Measurements from ENCODE around the gene NRARP.
"Not testable (repeated sequence)": the region's sequence is repeated elsewhere in the genome, so short reads cannot be mapped to it uniquely, and the experiment has no call there.

Gene NRARP, protein sequence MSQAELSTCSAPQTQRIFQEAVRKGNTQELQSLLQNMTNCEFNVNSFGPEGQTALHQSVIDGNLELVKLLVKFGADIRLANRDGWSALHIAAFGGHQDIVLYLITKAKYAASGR

DNA sequence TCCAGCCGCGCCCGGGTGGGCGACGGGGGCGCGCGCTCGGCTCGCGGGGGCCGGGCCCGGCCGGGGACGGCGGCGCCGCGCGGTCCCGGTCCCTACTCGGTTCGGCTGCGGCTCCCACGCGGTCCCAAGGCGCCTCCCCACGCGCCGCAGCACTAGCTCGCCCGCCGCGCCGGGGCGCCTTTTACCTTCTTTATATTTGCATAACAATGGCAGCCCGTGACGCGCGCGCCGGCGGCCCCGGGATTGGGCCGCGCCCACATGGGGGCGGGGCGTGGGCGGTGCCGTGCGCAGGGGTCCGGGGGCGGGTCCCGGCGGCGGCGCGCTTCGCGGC, at the start of gene NRARP:
TSS of gene NRARP (minus strand) at position 154 of the 331 bp plus-strand sequence. CDS start 343 bp downstream, outside the sequence.
- peak; percentile 88 for DNase-seq (ENCODE audit: low read depth in 2 of 2)

DNA sequence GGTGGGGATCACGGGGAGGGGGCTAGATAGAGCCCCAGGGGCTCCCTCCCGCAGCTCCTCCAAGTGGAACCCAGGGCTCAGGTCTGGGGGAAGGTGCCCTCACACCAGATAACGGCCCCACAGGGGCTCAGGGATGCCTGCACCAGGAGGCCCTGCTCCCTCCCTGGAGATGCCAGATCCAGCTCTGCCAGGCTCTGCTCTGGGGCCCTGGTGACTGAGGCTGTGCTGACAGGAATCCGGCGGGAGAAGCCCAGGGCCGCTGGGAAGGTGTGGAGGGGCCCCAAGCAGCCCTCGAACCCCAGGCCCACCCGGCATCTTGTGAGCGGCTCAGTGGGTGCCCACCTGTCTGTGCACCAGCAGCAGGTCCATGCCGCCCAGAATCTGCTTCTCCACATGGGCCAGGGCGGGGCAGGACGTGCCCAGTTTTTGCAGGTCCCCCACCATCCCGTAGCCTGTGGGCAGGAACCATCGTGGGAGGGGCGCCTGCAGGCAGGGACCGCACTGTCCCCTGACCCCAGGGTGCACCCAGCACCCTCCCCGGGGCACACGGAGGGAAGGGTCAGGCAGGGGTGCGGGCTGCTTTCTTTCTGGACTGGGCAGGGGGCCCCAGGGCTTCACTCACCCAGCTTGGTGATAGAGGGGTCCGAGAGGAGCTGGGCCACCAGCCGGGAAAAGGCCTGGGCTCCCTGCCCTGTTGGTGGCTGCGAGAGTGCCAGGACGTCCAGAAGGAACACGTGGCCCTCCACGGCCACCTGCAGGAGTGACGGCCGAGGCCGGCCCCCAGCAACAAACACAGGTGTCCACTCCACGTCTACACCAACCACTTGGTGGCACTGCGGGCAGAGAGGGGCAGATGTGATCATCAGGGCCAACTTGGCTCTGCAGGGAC, 48.9 kb upstream of the NRARP start:
- DNase-seq (ENCODE audit: low read depth in 2 of 2) = no peak

DNA sequence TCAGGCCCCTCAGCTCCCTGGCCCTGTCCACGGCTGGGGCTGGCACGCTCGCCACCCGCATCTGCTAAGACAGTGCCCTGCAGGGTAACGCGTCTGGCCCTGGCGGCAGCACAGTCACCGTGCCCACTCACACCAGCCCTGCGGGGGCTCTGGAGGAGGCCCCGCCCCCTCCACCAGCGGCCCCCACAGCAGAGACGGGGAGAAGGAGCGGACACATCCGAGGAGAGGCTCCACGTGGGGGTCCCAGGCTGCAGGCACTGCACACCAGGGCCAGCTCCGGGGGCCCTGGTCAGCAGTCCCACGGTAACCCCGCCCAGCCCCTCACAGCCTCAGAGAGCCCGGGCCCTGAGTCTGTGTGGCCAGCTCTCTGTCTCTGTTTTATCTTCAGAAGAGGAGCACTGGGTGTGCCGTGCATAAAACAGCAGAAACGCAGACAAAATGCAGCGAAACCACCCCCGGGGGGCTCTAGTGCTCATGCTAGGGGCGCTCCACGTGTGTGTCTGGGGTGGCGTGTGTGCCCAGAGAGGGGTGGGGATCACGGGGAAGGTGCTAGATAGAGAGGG, 47.5 kb upstream of the NRARP start:
- DNase-seq (ENCODE audit: low read depth in 2 of 2) = no peak

DNA sequence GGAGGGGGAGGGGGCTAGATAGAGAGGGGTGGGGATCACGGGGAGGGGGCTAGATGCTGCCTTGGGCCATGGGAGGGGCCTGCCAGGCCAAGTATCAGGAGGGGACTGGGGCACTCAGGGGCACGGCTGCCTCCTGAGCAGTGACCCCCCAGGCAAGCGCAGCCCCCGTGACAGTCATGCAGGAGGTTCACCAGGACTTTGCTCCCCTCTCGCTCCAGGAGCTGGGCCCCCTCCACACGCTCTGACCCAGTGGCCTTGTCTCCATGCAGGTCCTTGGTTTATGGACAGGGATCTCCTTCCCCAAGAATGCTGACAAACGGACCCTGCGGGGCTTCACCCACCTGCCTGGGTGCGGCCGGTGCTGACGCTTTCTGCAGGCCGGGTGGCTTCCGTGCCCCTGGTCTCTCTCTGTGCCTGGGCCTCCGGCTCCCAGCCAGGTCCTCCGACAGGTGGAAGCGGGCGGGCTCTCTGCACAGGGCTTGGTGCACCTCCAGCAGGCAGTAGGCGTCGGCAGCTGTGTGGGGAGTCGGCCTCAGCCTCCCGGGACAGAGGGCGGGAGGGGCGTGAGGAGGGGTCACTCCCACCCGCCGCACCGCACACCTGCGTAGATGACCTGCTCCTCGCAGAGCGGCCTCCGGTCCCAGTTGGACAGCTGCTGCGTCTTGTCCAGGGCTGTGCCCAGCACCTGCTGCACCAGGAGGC, 46.8 kb upstream of the NRARP start:
- no peak for DNase-seq (ENCODE audit: low read depth in 2 of 2)

DNA sequence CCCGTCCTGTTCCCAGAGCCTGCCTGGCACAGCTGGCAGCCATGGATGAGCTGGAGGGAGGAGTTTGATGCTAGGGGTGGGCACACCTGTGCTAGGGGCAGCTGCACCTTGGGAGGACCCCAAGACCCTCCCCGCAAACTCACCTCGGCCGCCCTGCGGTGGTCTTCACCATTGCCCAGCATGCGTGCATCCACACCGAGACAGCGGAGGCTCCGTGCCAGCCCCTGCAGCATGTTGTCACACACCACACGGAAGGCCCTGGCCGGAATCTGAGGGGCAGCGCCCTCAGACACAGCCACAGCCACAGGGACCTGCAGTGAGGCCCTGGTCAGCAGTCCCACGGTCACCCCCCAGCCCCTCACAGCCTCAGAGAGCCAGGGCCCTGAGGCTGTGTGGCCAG, 45.9 kb upstream of the NRARP start:
- no peak for DNase-seq (ENCODE audit: low read depth in 2 of 2)

DNA sequence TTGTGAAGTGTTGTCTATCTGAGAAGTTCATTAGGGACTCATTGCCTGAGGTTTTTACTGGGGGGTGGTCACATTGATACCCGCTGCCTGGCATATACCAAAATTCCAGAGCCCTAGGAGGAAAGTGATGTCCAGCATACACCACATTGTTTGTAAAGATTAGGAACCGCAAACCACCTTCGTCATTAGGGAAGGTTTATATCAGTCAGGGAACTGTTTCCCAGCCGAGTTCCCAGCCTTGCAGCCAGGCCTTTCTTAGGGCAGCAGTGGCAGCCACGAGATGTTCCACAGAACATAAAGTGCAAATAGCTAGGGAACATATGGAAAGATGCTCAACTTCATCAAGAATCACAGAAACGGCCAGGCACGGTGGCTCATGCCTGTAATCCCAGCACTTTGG, 40.4 kb upstream of the NRARP start:
- no peak for DNase-seq (ENCODE audit: low read depth in 2 of 2)

DNA sequence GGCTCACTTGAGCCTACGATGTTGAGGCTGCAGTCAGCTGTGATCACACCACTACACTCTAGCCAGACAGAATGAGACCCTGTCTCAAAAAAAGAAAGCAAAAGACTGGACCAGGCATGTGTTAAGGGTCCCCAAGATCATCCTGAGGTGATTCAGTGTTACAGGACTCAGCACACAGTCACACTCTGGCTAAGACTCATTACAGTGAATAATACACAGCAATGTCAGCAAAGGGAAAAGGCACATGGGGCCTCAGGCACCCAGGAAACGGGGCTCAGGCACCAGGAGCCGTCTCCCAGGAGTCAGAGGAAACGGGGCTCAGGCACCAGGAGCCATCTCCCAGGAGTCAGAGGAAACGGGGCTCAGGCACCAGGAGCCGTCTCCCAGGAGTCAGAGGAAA, 39.2 kb upstream of the NRARP start:
- DNase-seq (ENCODE audit: low read depth in 2 of 2) = no peak

DNA sequence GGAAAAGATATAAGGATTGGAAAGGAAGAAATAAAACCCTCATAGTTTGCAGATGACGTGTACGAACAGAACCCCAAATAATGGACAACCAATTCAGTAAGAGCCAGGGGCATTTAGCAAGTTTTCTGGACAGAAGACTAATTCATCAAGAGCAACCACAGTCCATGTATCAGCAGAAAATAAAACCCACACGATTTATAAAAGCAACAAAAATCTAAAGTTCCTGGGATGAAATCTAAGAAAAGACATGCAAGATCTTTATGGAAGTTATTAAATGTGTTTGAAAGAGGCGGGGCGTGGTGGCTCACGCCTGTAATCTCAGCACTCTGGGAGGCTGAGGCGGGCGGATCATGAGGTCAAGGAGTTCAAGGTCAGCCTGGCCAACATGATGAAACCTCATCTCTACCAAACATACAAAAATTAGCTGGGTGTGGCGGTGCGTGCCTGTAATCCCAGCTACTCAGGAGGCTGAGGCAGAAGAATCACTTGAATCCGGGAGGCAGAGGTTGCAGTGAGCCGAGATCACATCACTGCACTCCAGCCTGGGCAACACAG, 37.9 kb upstream of the NRARP start:
- not testable (repeated sequence) for DNase-seq (ENCODE audit: low read depth in 2 of 2)

DNA sequence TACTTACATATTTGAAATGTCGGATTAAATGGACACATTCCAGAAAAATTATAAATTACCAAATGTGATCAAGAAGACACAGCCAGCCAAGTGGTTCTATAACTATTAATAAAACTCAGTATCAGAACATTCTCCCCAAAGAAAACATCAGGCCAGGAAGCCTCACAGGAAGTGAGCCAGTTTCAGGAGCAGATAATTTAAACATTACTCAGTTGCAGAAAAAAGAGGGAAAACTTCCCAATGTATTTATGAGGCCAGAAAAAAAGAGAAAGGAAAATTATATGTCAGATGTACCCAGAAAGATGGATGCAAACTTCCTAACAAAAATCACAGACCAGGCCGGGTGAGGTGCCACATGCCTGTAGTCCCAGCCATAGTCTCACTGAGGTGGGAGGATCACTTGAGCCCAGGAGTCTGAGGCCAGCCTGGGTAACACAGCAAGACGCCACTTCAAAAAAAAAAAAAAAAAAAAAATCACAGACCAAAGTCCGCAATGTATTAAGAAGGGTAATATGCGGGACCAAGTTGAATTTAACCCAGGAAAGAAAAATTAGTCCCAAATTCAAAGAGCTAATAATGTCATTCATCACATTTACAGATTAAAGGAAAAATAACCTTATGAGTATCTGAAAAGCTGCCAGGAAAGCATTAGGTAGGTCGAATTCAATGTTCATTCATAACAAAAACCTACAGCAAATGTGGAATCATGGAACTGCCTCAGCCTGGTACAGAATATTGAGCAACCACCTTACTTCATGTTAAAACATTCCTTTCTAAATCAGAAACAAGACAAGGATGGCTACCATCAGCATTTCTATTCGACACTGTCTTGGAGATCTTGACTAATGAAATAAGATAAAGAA, 37.2 kb upstream of the NRARP start:
- DNase-seq (ENCODE audit: low read depth in 2 of 2) = no peak

DNA sequence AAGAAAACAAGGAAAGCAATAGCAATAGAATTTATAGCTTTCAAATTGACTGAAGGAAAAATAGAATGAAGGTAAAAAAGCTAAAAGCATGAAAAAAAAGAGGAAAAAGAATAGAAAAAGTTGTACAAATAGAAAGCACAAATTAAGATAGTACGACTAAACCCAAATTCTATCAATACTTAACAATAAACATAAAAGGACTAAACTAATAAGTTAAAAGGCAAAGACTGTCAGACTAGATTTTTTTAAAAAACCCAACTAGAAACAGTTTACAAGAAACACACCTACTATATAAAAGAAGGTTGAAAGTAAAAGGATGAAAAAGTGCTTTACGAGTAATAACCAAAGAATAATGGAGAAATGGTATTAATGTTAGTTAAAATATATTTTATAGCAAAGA, 34.7 kb upstream of the NRARP start:
- no peak for DNase-seq (ENCODE audit: low read depth in 2 of 2)

DNA sequence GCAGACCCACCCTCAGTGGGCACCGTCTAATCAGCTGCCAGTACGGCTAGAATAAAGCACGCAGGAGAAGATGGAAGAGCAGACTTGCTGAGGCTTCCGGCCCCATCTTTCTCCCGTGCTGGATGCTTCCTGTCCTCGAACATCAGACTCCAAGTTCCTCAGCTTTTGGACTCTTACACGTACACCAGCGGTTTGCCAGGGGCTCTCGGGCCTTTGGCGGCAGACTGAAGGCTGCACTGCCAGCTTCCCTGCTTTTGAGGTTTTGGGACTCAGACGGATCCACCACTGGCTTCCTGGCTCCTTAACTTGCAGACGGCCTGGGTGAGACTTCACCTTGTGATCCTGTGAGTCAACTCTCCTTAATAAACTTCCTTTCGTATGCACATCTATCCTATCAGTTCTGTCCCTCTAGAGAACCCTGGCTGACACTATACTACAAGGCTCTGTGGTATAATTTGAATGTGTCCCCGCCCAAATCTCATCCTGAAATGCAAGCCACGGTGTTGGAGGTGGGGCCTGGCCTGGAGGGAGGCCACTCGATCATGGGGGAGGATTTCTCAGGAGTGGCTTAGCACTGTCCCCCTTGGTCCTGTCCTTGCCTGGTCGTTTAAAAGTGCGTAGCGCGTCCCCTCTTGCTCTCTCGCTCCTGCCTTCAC, 31.1 kb upstream of the NRARP start:
- DNase-seq (ENCODE audit: low read depth in 2 of 2) = no peak

DNA sequence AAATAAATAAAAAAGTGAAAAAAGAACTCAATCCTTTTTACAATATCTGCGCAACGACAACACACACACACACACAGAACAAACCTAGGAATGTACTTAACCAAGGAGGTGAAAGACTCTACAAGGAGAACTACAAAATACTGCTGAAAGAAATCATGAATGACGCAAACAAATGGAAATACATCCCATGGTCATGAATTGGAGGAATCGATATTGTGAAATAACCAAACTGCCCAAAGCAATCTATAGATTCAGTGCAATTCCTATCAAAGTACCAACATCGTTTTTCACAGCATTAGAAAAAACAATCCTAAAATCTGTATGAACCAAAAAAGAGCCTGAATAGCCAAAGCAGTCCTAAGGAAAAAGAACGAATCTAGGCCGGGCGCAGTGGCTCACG, 29.9 kb upstream of the NRARP start:
- no peak for DNase-seq (ENCODE audit: low read depth in 2 of 2)

DNA sequence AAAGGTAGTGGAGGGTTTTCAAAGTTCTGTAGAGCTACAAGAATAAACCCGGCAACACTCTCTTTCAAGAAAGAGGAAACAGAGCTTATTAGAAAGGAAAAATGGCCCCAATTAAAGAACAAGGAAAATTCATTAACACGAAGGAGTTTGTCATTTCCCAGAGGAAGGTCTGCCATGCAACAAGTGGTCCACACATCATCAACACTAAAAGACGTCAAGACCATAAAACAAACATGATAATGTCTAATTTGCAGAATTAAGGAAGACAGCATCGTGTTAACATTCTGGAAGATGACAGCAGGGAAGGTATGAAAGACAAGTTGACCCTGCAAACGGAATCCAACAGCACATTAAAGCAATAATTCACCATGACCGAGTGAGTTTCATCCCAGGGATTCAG, 28.6 kb upstream of the NRARP start:
- no peak for DNase-seq (ENCODE audit: low read depth in 2 of 2)

DNA sequence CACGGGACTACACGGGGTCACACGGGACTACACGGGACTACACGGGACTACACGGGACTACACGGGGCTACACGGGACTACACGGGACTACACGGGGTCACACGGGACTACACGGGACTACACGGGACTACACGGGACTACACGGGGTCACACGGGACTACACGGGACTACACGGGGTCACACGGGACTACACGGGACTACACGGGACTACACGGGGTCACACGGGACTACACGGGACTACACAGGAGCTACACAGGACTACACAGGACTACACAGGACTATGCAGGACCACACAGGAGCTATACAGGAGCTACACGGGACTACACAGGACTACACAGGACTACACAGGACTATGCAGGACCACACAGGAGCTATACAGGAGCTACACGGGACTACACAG, 27.5 kb upstream of the NRARP start:
- DNase-seq (ENCODE audit: low read depth in 2 of 2) = not testable (repeated sequence)

DNA sequence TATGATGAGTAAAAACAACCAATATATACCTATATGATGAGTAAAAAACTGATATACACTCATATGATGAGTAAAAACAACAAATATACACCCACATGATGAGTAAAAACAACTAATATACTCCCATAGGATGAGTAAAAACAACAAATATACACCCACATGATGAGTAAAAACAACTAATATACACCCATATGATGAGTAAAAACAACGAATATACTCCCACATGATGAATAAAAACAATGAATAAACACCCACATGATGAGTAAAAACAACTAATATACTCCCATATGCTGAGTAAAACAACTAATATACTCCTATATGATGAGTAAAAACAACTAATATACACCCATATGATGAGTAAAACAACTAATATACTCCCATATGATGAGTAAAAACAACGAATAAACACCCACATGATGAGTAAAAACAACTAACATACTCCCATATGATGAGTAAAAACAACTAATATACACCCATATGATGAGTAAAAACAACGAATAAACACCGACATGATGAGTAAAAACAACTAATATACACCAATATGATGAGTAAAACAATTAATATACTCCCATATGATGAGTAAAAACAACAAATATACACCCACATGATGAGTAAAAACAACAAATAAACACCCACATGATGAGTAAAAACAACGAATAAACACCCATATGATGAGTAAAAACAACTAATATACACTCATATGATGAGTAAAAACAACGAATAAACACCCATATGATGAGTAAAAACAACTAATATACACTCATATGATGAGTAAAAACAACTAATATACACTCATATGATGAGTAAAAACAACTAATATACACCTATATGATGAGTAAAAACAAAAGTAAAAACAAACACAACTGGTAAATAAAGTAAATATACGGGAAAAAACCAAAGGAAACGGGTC, 25.8 kb upstream of the NRARP start:
- DNase-seq (ENCODE audit: low read depth in 2 of 2) = not testable (repeated sequence)

DNA sequence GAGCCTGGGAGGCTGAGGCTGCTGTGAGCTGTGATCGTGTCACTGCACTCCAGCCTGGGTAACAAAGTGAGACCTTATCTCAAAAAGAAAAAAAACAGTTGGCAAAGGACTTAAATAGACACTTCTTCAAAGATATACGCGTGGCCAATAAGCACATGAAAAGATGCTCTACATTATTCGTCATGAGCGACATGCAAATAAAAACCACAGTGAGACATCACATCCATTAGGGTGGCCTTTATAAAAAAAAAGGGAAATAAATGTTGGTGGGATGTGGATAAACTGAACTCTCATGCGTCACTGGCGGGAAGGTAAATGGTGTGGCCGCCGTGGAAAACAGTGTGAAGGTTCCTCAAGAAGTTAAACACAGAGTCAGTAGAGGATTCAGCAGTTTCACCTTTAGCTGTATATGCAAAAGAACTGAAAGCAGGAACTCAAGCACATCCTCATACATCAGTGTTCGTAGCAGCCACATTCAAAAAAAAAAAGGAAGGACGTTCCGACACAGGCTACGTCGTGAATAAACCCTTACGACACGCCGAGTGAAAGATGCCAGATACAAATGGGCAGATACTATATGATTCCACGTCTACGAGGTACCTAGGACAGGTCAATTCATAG, 24.5 kb upstream of the NRARP start:
- DNase-seq (ENCODE audit: low read depth in 2 of 2) = no peak

DNA sequence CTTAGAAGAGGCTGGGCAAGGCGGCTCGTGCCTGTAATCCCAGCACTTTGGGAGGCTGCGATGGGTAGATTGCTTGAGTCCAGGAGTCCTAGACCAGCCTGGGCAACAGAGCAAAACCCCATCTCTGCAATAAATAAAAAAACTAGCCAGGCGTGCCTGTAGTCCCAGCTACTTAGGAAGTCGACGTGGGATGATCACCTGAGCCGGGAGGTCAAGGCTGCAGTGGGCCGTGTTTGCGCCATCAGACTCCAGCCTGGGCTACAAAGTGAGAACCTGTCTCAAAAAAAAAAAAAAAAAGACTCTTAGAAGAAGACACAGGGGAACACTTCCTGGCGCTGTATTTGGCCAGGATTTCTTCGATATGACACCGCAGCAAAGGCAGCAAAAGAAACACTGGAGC, 23.7 kb upstream of the NRARP start:
- no peak for DNase-seq (ENCODE audit: low read depth in 2 of 2)

DNA sequence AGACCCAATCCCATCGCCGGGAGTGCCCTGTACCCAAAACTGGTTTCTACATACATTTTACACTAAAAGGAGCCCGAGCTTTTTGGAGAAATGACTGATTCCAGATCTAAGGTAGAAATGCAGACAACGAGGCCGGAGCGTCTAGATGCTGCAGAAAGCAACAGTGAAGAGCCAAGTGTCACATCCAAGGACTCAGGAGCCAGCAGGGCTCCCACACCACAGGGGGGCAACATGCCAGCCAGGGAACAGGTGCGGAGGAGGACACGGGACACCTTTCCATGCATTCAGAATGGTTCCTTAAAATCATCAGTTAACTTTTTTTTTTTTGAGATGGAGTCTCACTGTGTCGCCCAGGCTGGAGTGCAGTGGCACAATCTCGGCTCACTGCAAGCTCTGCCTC, 23.1 kb upstream of the NRARP start:
- no peak for DNase-seq (ENCODE audit: low read depth in 2 of 2)

DNA sequence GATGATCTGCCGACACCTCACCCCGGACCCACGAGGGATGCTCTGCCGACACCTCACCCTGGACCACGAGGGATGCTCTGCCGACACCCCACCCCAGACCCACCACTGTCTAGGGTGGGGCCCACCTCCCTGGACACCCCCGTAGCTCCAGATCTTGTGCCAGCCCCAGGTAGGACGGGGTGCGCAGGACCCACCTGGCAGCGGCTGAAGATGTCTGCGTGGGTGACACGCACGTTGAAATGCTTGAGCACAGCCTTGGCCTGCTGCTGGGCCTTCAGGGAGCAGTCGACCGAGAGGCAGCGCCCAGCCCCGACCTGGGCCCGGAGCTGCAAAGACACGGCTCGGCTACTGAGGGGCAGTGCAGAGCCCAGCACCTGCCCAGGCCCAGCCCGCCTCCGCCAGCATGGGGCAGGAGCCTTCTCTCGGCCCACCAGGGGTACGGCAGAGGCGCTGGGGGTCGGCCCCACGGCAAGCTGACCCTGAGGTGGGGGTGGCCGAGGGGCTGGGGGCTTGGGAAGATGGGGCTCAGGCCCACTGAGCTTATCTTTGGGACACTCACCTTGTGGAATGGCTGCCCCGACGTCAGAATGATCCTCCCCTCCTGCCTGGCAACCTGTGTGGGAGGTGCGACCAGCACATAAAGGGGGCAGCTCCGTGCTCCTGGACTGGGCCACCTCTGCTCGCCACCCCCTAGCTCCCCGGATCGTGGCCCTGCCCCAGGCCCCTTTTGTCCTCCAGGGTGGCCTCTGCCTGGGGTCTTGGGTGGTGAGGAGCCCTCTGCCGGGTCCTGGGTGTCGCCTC, 21.7 kb upstream of the NRARP start:
- no peak for DNase-seq (ENCODE audit: low read depth in 2 of 2)

Measured in stimulated activated CD4-positive, alpha-beta T cell treated with anti-CD3 and anti-CD28 coated beads, Interleukin-4, amount 100 ng/mL, for 48 hours (primary cell).